ENCODE data around the gene BOD1L1.

DNA sequence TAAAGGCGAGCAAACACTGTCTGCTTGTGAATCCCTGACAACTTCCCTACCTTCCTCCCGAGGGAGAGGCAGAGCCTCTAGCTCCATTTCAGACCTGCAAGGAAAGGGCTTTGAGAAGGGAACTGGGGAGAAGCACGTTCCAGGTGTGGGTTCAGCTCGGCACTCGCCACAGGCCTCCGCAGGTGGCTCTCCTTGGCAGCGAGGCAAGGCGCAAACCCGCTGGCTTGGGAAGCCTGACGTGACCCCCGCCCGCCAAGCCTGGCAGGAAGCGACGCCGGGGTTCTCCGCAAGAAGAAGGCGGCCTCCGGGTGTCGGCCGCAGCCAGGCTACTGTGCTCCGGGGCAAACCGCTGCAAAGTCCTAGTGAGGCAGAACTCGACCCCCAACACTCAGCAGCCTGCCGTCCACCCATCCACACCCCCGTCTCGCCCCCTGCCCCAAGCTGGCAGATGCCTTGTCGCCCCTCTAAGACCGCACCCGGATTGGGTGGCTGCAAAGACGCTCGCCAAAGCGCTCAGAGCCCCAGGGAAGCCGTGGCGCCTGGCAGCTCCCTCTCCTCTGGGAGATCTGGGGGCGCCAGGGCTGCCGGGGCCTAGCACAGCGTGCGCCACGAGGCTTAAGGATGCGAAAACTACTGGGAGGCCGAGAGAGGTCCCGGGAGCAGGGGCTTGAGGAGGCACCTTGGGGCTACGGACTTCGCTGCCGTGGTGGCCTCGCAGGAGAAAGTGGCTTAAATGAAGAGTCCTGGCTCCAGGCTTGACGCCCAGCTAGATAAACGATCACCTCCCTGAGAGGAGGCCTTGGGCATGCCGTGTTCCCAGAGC, 105.0 kb downstream of the BOD1L1 start:
- TF ChIP-seq POLR2AphosphoS5 (IDR thresholded peaks at IDR 0.05; ENCODE audit: low read depth, low read length) (no peak), POLR2A (IDR thresholded peaks at IDR 0.05; ENCODE audit: low read depth, low read length) (no peak)

All from GM12892 (cell line).